Activated CD8-positive, alpha-beta memory T cell treated with anti-CD3 and anti-CD28 coated beads for 1 hour (primary cell): ENCODE measurements around the gene TRPT1.

Experiments used
- DNase-seq, 2 donors: peaks; one replicate each; pipeline ENCODE4 v3.0.0-alpha.2; 2020; ENCODE audit warnings: low read depth in 1 of 2; ENCODE audit errors: extremely low read depth in 1 of 2

Gene TRPT1

DNA sequence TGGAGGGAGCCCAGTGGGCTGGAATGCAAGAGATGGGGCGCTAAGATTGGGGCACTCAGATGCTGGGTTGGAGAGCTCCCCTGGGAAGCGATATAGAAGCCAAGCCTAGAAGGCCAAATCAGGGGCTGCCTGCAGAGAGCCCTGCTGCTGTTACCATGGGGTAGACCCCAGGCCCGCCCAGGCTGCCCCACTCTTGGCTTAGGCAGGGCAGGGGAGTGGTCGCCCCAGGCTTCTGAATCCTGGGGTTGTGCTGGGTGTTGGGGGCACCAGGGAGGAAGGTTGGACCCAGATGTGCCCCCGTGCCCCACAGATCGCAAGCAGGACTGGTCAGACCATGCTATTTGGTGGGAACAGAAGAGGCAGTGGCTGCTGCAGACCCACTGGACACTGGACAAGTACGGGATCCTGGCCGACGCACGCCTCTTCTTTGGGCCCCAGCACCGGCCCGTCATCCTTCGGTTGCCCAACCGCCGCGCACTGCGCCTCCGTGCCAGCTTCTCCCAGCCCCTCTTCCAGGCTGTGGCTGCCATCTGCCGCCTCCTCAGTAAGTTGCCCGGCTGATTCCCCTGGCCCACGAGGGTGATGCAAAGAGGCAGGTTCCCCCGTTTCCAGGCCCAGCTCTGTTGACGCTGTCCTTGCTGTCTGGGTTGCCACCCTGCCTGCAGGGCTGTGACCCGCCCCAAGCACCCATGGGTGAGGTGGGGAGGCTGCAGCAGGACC lies 15.5 kb downstream of the TRPT1 start:
- DNase-seq = no peak

DNA sequence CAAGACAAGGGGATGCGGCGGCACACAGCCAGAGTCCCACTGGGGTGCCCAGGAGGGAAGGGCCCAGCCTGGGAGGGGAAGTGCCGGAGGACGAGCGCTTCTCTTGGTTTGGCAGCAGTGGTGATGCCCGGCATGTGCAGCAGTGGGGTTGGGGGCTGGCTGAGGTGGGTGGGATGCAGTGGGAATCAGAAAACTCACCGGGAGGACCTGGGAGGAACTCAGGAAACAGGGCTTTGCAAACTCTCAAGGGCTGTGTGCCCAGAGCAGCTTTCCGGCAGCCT lies 16.5 kb downstream of the TRPT1 start:
- DNase-seq = no peak

DNA sequence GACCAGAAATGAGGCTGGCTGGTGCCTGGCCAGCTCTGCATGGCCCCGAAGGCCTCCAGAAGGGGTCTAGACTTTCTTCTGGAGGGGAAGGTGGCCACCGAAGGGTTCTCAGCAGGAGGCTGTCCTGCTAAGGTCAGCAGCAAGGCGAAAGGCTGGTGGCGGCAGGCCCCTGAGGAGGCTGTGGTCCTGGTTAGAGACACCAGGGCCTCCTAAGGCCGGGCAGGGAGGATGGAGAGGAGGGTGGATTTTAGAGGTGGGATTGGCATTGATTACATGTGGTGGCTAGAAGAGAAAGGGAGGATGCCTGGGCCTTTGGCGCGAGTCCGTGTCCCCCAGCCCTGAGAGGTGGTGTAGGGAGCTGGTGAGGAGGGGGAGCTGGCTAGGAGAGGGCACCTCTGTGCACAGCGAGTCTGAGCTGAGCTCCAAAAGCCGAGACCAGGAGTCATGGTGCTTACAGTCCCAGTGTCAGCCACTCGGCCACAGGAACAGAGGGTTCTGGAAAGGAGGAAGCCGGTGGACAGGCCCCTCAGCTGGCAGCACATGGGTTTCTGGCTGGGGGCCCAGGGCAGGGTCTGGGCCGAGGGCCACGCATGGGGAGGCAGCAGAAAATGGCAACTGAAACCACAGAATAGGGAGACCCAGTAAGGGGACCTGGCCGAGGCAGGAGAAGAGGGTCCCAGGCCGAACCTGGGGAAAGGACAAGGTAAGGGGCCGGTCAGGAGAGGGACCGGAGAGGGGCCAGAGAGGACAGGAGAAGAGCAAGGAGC lies 17.0 kb downstream of the TRPT1 start:
- DNase-seq = no peak

DNA sequence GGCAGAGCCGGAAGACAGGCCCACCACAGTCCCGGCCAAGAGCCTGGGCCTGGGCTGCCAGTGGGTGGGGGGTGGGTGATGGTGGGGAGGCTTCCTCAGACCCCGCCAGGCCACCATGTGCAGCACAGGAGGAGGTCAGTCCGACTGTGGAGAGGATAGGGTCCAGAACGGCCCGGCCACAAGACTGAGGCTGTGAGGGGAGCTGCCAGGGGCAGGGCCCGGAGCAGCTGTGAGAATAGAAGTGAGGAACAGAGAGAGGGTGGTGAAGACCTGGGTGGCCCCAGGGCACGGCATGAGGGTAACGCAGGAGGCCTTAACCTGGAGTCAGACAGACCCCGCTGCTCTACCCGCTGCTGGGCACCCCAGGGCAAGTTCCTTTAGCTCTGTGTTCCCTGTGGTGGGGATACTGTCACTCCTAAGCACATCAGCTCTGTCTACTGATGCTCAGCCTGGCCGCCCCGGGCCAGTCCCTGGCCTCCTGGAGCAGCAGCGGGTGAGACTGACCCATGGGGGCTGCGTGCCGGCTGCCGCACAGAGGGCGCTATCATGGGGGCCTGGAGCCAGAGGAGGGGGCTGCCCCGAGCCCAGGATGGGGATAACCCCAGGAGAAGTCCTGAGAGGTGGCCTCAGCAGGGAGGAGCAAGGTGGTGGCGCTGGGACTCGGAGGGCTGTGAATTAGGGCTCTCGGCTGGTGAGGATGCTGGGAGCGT lies 17.7 kb downstream of the TRPT1 start:
- no peak for DNase-seq

- DNase-seq = peak in 1 of 2 donors; percentile 59
Measured at GRCh38 chr11:64207256-64208085, 18.5 kb downstream of the TRPT1 start.

GRCh38 chr11:64206457-64207255 lies 19.3 kb downstream of the TRPT1 start, which contains the start of gene FERMT3:
TSS of gene FERMT3 (plus strand) at chr11:64206721. CDS start at chr11:64207365, 644 bp downstream.
- peak in 1 of 2 donors; percentile 53 for DNase-seq

GRCh38 chr11:64204464-64204989 lies 21.5 kb downstream of the TRPT1 start:
- DNase-seq = peak; percentile 68 to 69

DNA sequence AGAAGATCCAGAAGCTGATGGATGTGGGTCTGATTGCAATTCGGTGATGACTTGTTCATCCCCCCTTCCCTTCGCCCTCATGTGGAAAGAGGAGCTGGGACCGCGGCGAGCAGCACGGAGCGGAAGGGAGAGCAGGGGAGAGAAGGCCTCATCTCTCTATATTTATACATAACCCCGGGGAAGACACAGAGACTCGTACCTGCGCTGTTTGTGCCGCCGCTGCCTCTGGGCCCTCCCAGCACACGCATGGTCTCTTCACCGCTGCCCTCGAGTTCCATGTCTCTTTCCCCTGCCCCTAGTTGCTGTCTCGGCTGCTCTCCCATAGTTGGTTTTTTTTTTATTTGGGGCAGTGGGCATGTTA lies 21.9 kb downstream of the TRPT1 start:
- DNase-seq = no peak

DNA sequence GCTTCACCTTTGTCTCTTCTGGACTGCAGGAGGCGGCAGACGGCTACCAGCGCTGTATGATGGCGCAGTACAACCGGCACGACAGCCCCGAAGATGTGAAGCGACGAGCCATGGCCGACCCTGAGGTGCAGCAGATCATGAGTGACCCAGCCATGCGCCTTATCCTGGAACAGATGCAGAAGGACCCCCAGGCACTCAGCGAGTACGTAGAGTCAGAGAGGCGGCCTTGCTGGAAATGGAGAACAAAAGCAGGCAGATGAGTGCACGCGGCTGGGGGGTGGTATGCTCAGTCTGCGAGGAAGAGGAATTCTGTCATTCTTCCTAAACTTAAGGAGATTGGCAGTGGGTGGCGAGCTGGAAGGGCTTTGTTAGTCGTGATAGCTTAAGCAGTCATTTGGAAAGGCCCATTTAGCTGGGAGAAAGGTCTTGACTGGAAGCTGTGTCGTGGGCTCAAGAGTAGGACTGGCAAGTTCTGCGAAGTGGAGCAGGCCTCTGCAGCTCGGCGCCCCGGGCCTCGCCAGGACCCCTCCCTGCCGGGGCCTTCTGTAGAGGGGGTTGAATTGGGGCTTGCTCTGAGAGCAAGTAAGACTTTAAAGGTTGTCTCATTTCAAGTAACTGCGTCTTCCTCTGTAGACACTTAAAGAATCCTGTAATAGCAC lies 22.4 kb downstream of the TRPT1 start:
- DNase-seq = no peak

DNA sequence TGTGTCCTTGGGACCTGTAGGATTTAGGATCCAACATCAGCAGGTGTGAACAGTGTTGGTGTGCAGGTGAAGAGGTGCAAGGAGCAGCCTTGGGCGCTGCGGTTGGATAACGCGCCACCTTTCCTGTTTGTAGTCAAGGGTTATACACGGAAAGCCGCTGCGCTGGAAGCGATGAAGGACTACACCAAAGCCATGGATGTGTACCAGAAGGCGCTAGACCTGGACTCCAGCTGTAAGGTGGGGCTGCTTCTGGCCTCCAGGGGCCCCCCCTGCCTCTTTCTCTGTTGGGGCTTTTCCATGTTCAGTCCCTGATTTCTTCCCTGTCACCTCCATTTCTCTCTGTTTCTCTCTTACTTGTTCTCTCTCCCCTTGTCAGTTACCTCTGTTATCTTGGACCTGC lies 23.0 kb downstream of the TRPT1 start:
- no peak for DNase-seq

GRCh38 chr11:64201543-64201942 lies 24.4 kb downstream of the TRPT1 start:
- DNase-seq = no peak

DNA sequence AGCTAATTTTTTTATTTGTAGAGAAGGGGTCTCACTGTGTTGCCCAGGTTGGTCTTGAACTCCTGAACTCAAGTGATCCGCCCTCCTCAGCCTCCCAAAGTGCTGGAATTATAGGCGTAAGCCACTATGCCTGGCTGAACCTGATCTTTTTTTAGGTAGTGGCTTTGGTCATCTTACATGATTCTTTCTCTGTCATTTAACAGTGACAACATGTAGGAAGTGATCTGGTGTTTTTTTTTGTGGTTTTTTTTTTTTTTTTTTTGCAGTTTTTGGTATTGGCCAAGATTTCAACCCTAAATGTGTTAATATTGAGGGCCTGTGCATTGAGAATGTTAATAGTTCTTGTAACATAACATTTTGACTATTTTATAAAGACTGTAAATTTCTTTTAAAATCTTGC lies 27.5 kb downstream of the TRPT1 start:
- no peak for DNase-seq

DNA sequence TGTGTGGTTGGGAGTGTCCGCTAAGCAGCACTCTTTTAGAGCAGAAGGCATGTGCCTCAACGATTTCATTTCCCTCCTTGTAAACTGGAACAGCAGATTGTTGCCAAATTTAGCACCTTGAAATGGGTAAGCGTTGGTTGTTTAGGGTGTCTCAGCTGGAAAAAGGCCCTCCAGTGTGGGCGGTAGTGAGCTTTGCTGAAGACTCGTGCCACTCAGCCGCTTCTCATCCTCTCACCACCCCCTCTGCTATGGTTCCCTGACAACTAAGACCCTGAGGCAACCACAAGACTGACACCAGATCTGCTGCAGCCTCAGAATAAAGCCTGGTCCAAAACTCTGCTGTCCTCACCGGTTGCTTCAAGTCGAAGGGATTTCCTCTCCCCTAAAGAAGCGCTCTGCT lies 29.4 kb downstream of the TRPT1 start:
- no peak for DNase-seq

- DNase-seq = no peak
Measured at GRCh38 chr11:64192434-64192833, 33.6 kb downstream of the TRPT1 start.

- no peak for DNase-seq
Measured at GRCh38 chr11:64186492-64187165, 39.4 kb downstream of the TRPT1 start.

DNA sequence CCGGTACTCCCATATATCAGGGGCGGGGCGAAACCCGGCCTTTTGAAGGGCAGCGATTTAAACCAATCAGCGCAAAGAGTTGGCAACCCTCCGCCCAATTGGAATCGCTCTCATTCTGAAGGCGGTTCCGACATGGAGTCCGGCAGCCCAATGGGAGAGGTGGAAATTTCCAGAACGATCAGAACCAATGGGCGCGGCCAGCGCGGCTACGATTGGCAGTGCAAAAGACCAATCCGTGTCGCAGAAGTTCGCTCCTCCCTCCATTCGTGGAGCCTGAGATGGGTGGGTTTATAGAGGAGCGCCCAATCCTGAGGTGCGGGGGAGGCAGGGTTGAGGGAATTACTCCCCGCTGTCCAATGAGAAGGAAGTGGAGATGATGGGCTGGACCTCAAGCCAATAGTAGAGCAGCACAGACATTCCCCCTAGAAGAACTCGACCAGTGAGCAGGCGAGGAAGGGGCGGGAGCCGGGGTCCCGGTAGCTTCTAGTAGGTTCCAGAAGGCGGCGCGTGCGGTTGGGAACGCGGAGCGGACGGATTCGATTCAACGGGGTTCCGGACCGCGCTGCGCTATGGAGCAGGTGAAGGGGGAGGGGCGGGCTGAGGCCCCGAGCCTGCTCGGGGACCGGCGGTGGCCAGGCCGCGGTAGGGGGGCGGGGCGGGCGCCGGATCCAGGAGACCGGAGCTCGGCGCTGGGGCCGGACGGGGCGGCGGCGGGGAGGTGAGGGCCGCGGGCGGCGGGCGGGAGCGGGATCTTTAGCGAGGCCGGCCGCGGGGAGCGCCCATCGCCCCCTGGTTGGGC lies 40.1 kb downstream of the TRPT1 start, which contains the start of gene STIP1:
Gene STIP1, plus strand, starts transcription at position 479 of the 799 bp plus-strand sequence. Its CDS starts 91 bp downstream, at position 570.
- DNase-seq = peak; percentile 96 to 99

GRCh38 chr11:64185175-64185692 lies 40.8 kb downstream of the TRPT1 start:
- no peak for DNase-seq

DNA sequence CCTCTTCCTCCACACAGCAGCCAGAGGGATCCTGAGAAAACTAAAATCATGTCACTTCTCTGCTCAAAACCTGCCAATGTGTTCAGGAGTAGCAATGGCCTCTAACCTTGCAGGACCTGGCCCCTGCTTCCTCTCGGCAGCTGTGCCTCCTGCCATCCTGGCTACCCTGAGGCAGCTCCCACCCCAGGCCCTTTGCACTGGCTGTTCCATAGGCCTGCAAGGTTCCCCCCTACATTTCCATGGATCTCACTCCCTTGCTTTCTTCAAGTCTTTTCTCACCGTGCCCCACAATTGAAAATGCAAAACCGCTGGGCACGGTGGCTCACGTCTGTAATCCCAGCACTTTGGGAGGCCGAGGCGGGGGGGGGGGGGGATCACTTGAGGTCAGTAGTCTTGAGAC lies 42.1 kb downstream of the TRPT1 start:
- no peak for DNase-seq
